NCI-H82 treated with DMSO at 0.1 percent for 48 hours (cell line): ENCODE results near the gene OS9.
A peak's percentile ranks its signal among the peaks of the same experiment; 100 is the strongest.
"Not testable (repeated sequence)": the region's sequence is repeated elsewhere in the genome, so short reads cannot be mapped to it uniquely, and the experiment has no call there.

ENCODE experiments used
- DNase-seq: peaks from one replicate; lab custom pipeline; 2025; ENCODE audit not compliant: unreplicated experiment; lab: John Stamatoyannopoulos, UW

The OS9 gene

GRCh38 chr12:57693659-57694458, at the start of gene OS9:
Gene OS9 (plus strand): TSS chr12:57694132. CDS start chr12:57694162, 30 bp downstream.
- DNase-seq: peak; percentile 99

- not testable (repeated sequence) for DNase-seq
Observed at GRCh38 chr12:57645990-57646658, 47.8 kb upstream of the OS9 start.

- DNase-seq: not testable (repeated sequence)
Observed at GRCh38 chr12:57646659-57647049, 47.3 kb upstream of the OS9 start.

- DNase-seq: no peak
Observed at GRCh38 chr12:57654042-57654441, 39.9 kb upstream of the OS9 start.

- no peak for DNase-seq
Observed at GRCh38 chr12:57655541-57656240, 38.2 kb upstream of the OS9 start.

GRCh38 chr12:57656408-57656807, 37.5 kb upstream of the OS9 start:
- DNase-seq: not testable (repeated sequence)

- DNase-seq: no peak
Observed at GRCh38 chr12:57657744-57658143, 36.2 kb upstream of the OS9 start.

- DNase-seq: no peak
Observed at GRCh38 chr12:57658890-57659289, 35.0 kb upstream of the OS9 start.

GRCh38 chr12:57661376-57661775, 32.6 kb upstream of the OS9 start:
- no peak for DNase-seq

GRCh38 chr12:57665066-57665820, 28.7 kb upstream of the OS9 start:
- DNase-seq: not testable (repeated sequence)

GRCh38 chr12:57666897-57667296, 27.0 kb upstream of the OS9 start:
- DNase-seq: no peak

GRCh38 chr12:57669691-57670090, 24.2 kb upstream of the OS9 start:
- not testable (repeated sequence) for DNase-seq

GRCh38 chr12:57671811-57672210, 22.1 kb upstream of the OS9 start:
- not testable (repeated sequence) for DNase-seq

- DNase-seq: no peak
Observed at GRCh38 chr12:57672801-57673200, 21.1 kb upstream of the OS9 start.

- no peak for DNase-seq
Observed at GRCh38 chr12:57674691-57675090, 19.2 kb upstream of the OS9 start.

GRCh38 chr12:57677947-57678346, 16.0 kb upstream of the OS9 start:
- DNase-seq: not testable (repeated sequence)

GRCh38 chr12:57679697-57680096, 14.2 kb upstream of the OS9 start:
- no peak for DNase-seq

- DNase-seq: no peak
Observed at GRCh38 chr12:57687862-57688261, 6.1 kb upstream of the OS9 start.

GRCh38 chr12:57688931-57689330, 5.0 kb upstream of the OS9 start:
- DNase-seq: no peak

GRCh38 chr12:57692500-57692899, 1.4 kb upstream of the OS9 start:
- no peak for DNase-seq

GRCh38 chr12:57693317-57693658, 644 bp upstream of the OS9 start:
- DNase-seq: no peak
